NCI-H1092 treated with DMSO at 0.1 percent for 48 hours (cell line): Measurements from ENCODE around the gene DHFR2.
"Not testable (repeated sequence)": the region's sequence is repeated elsewhere in the genome, so short reads cannot be mapped to it uniquely, and the experiment has no call there.

Experiments
- DNase-seq: peaks from one replicate; lab custom pipeline; 2025; lab: John Stamatoyannopoulos, UW

Gene DHFR2

DNA sequence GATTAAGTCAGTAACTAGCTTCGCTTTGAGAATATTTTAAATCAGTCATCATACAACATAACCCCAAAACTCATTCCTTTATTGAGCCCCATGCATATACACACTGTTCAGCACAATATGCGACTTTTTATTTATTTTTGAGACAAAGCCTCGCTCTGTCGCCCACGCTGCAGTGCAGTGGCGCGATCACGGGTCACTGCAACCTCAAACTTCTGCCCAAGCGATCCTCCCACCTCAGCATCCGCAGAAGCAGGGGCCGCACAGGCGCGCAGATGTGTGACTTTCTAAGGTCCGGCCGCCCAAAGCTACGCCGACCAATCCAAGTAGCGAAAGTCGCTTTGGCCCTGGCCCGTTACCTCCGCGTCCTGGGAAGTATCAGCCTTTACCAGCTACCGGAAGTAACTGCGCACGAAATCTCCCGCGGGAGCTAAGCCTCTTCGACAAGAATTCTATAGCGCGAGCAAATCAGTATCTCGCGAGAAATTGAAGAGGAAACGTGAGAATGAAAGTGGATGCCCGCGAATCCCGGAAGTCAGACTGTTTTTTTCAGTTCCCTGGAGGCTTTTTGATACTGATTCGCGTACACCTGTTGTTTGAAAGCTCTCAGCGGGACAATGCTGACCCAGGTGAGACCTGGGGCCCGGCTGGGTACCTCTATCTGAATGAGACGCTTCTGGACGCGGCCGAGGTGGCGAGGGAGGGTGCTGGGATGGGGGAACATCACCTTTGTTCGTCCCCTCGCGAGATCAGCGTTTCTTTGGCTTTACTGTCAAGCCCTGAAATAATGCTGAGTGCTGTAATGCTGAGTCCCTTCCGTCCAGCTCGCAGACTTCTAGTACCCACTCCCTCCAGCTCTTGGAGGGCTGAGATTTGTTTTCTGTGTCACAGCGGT, at the start of gene DHFR2, which contains the start of gene NSUN3:
Gene DHFR2, minus strand, starts transcription at position 404 of the 892 bp plus-strand sequence. CDS start 1,405 bp downstream, outside the sequence.
Gene NSUN3, plus strand, starts transcription at position 549 of the 892 bp plus-strand sequence. Its CDS starts 66 bp downstream, at position 615.
- peak; percentile 97 for DNase-seq

DNA sequence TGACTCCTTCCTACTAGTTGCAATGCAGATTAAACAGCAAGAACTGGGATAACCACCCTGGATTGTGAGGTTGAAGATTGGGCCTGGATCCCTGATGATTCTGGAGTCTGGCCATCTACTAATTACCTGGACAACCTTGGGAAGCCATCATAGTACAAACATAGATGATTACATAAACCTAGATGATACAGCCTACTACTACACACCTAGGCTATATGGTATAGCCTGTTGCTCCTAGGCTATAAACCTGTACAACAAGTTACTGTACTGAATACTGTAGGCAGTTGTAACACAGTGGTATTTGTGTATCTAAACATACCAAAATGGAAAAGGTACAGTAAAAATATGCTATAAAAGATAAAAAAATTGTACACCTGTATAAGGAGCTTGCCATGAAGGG, 48.1 kb upstream of the DHFR2 start:
- DNase-seq, result no peak

GRCh38 chr3:94110232-94110631, 47.5 kb upstream of the DHFR2 start:
- DNase-seq, result not testable (repeated sequence)

GRCh38 chr3:94106268-94106667, 43.6 kb upstream of the DHFR2 start:
- DNase-seq, result no peak

DNA sequence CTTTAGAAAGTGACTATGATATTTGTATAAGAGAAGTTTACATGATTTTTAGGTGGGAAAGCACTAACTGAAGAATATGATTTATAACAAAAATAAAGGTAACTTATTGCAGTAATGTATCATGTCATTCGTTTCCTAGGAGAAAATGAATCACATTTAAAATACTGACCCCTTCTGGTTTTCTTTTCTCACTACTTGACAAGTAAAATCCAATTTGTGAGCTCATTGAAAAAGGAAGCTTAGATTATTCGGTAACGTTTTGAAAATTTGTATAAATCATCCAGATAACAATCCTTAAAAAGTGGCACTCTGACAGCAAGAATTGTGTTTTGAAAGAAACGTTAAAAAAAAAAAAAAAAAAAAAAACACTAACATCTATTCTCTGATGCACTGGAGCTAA, 39.1 kb upstream of the DHFR2 start:
- DNase-seq, result no peak

GRCh38 chr3:94099311-94099710, 36.6 kb upstream of the DHFR2 start:
- DNase-seq, result no peak

- DNase-seq, result no peak
These were observed 35.7 kb upstream of the DHFR2 start for GRCh38 chr3:94098452-94098851.

- no peak for DNase-seq
These were observed 32.4 kb upstream of the DHFR2 start for GRCh38 chr3:94095111-94095510.

DNA sequence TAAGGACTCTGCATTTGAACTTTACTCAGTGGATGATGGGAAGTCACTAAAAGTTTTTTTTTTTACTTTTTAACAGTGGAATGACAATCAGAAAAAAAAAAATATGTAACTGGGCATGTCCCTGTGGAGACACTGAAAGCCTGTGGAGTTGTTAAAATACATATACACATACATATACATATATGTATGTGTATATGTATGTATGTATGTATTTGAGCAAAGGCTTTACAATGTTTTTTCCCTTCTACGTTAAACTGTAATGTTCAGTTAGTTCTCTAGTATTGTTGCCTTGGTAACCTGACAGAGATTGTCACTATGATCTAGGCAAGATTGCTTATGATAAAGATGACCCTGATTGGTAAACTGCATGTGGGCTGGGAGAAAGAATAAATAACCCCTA, 30.4 kb upstream of the DHFR2 start:
- DNase-seq, result no peak

- DNase-seq, result no peak
These were observed 29.4 kb upstream of the DHFR2 start for GRCh38 chr3:94092086-94092485.

DNA sequence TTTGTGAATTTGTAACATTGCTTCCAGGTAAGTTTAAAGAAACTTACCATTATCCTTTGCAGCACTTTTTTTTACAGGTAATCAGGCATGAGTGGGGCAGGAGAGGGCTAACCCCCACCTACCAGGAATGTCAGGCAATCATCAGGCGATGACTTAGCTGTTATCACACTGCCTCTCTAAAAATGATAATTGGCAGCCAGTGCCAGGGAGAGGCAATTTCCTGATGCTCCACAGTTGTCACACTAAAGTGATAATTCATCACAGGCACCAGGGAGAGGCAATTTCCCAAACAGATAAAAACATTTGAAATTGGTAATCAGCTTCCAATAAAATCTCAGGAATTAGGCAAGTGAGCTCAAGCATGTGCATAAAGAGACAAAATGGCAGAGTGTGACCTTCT, 26.4 kb upstream of the DHFR2 start:
- no peak for DNase-seq

DNA sequence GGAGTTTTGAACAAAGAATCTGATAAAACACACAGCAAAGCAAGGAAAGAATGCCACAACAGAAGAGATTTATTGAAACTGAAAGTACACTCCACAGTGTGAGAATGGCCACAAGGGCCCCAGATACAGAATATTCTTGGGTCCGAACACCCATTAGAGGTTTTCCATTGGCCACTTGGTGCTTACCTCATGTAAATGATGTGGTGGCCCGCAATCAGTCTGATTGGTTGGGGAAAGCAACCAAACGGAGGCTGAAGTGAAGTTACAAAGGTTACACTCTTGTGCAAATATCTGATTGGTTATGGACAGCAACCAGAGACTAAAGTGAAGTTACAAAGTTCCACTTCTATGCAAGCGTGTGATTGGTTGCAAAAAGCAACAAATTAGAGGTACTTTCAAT, 20.5 kb upstream of the DHFR2 start:
- DNase-seq, result no peak

GRCh38 chr3:94082391-94082937, 19.7 kb upstream of the DHFR2 start:
- peak; percentile 62 for DNase-seq

- DNase-seq, result no peak
These were observed 19.2 kb upstream of the DHFR2 start for GRCh38 chr3:94081884-94082283.

GRCh38 chr3:94080552-94080951, 17.8 kb upstream of the DHFR2 start:
- not testable (repeated sequence) for DNase-seq

DNA sequence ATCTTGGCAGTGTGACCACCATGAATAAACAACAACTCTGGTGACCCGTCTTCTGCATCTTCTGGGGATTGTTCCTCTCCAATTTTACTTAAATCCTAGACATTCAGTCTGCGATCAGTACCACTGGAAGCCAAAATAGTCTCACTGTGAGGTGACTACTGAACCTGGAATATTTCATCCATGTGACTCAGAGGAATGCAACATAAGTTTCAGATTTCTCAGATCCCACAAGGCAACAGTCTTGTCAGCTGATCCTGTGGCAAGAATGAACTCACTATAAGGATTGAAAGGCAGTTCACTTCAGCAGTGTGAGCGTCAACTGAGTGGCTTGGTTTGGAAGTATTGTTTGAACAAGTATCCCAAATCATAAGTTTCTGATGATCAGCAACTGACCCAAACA, 13.3 kb upstream of the DHFR2 start:
- DNase-seq, result no peak

GRCh38 chr3:94071713-94072284, 9.1 kb upstream of the DHFR2 start:
- no peak for DNase-seq

DNA sequence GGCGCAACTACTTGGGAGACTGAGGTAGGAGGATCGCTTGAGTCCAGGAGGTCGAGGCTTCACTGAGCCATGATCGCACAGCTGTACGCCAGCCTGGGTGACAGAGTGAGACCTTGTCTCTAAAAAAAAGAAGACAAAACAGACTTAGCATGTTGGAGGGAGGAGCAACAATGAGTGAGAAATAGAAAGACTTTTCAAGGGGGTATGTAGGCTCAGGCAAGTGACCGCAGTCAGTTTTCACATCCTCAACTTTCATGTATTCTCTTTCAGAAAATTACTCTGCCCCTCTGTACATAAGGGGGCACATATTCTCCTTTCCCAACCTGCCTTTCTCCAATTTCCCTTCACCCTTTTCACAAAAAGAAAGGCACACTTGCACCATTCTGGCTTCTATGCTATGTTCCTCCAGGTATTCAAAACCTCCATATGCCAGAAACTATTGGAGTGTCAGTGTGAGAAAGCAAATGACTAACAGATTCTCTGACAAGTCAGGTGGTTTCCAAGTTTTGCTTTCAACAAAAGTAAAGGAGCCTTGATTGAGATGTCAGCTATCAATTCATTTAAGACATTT, 7.7 kb upstream of the DHFR2 start:
- no peak for DNase-seq

DNA sequence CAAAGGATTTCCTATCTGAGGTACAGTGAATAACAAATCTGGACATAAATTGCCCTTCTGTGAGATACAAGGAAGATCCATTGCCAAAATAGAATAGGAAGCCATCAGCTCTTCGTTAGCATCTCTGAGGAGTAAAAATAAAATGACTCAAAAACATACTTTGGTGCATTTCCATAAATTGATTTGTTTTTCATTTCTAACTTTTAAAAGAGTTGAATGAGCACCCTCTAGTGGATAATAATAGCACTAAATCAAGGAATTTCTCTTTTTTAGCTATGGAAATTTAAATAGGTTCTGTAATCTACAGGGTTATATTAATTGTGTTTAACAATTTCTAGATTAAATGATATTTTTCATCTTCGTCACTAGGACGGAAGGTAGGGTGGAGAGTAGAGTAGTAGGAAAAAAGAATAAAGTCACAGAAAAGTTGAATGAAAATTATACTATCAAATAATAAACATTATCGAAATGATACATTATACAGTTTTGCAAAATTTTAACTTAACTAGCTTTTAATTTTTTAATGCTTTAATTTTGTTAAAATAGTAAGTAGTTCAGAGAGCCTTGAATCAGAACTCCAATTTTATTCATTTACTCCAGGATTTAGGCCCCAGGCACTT, 6.6 kb upstream of the DHFR2 start:
- DNase-seq, result peak; percentile 10

GRCh38 chr3:94066506-94067500, 4.1 kb upstream of the DHFR2 start:
- no peak for DNase-seq
